Ovary (tissue), 9 donors: ENCODE data around the gene VPS16. TPM values are rescaled to one million over a fixed set of nuclear protein-coding genes. Genes with fewer than 3 reads are reported as not detected.

Experiments used
- DNase-seq, 5 donors: peaks; one replicate each; pipeline ENCODE4 v3.0.0-alpha.2; 2019 to 2020
- H3K27ac ChIP-seq, 2 donors: fragments of 200-600 bp; one replicate each; pipeline versions ENCODE4 v1.5.1 to v1.8.0; 2019 to 2022
- H3K27me3 ChIP-seq: fragments of 200-600 bp; one replicate; pipeline ENCODE4 v1.8.0; 2022
- H3K36me3 ChIP-seq: fragments of 200-600 bp; sonication (generic); one replicate; pipeline ENCODE4 v1.5.1; 2019
- H3K4me1 ChIP-seq: one replicate; pipeline ENCODE4 v1.8.1; 2013; ENCODE audit warnings: mild to moderate bottlenecking, moderate library complexity; ENCODE audit not compliant: insufficient read depth
- H3K4me3 ChIP-seq: fragments of 200-600 bp; sonication (generic); one replicate; pipeline ENCODE4 v1.5.1; 2017
- H3K9me3 ChIP-seq, 2 donors: fragments of 200-600 bp in 1 of 2; sonication (generic) in 1 of 2; one replicate each; pipeline versions ENCODE4 v1.5.1 to v1.8.1; 2013 to 2019; ENCODE audit warnings: mild to moderate bottlenecking in 1 of 2, moderate library complexity in 1 of 2
- EP300 ChIP-seq: sonication (generic); formaldehyde crosslinking; IDR thresholded peaks from one replicate; pipeline ENCODE4 v1.6.1; 2017; ENCODE audit warnings: antibody characterized with exemption
- POLR2A ChIP-seq: fragments of 450-650 bp; IDR thresholded peaks from one replicate; pipeline ENCODE4 v1.6.1; 2017; ENCODE audit warnings: antibody characterized with exemption, mild to moderate bottlenecking, moderate library complexity
- WGBS, 3 donors: extraction: QIAGEN DNeasy Blood & Tissue Kit in 1 of 3; methylation state at CpG; one replicate each; pipeline versions ENCODE4 v1.1.5 to v1.1.7; 2013 to 2017; 5-methylcytosine and 5-hydroxymethylcytosine counted together
- intact Hi-C, 4 donors: fragments of 100-400 bp; cut with DNase I; formaldehyde crosslinking; loops; one replicate each; pipeline versions ENCODE4 v1.11.0 to v1.15.1; 2022 to 2023
- polyA plus RNA-seq, 2 donors: library from polyadenylated mRNA; stranded (reverse); fragments of 200-250 nt in 1 of 2; fragments of 350-450 nt in 1 of 2; fragmentation: Illumina TruSeq in 1 of 2; extraction: RNeasy Lipid Tissue Mini Kit (QIAGEN cat#74804) in 1 of 2; gene quantifications; one replicate each; pipeline ENCODE4 v1.2.3, GENCODE V29; 2013 to 2014
- total RNA-seq, 7 donors: library from RNA; depleted of rRNA in 2 of 7; stranded (reverse); fragments of >200 nt in 2 of 7; fragmentation: NEBNext Ultra II Directional in 3 of 7; extraction: Animal tissue kit (Norgen Biotek cat#: 25700) in 3 of 7; gene quantifications; one replicate each; pipeline versions ENCODE4 v1.1.0 to v1.2.4, GENCODE V29; 2016 to 2023
- TF ChIP-seq, protein P1 (sequence below), 3 donors: fragments of 450-650 bp in 2 of 3; fragments of 200-600 bp in 1 of 3; IDR thresholded peaks; one replicate each; pipeline versions ENCODE4 v1.5.1 to v1.8.0; 2016 to 2022; ENCODE audit warnings: antibody characterized with exemption in 3 of 3, mild to moderate bottlenecking in 1 of 3
- donor health status: DM: no; HTN: no; CAD: no; lungs with moderate emphysema.
- donor health status: DM: no; HTN: no; CAD: no.
- donor health status: Bipolar disorder and iron deficiency.
- donor health status: DM: yes; HTN: yes; CAD: no.
- donor health status: DM: no; HTN: no; CAD: no.
- donor health status: DM: yes; HTN: yes; CAD: no.

Gene VPS16
- total and polyA plus RNA-seq, 9 donors, result 15.6 to 44.1 (median 31.0) TPM

DNA sequence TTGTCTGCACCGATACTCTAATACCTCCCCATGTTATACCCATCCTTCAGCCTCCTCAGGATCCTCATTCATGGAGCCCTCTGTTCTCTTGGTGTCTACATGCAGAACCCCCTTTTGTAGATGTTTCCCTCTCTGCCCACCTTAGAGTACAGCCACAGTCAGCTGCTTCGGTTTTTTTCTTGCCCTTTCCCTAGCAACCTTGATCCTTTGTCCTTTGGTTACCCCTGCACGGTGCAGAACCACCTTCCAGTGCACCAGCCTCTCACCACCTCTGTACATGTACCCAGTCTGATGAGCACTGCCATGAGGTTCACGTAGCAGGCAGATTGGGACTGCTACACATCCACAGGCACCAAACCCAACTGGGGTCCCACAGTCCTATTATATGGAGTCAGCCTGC, 7.3 kb downstream of the VPS16 start:
- TF ChIP-seq, protein P1, sequence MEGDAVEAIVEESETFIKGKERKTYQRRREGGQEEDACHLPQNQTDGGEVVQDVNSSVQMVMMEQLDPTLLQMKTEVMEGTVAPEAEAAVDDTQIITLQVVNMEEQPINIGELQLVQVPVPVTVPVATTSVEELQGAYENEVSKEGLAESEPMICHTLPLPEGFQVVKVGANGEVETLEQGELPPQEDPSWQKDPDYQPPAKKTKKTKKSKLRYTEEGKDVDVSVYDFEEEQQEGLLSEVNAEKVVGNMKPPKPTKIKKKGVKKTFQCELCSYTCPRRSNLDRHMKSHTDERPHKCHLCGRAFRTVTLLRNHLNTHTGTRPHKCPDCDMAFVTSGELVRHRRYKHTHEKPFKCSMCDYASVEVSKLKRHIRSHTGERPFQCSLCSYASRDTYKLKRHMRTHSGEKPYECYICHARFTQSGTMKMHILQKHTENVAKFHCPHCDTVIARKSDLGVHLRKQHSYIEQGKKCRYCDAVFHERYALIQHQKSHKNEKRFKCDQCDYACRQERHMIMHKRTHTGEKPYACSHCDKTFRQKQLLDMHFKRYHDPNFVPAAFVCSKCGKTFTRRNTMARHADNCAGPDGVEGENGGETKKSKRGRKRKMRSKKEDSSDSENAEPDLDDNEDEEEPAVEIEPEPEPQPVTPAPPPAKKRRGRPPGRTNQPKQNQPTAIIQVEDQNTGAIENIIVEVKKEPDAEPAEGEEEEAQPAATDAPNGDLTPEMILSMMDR (IDR thresholded peaks at IDR 0.05), result no peak
- TF ChIP-seq POLR2A (no peak), EP300 (no peak)
- DNase-seq, result no peak
- 88 to 92% (median 91%) methylated on average over 4 of the region's 4 CpGs for WGBS, 3 donors
- Histone ChIP-seq H3K36me3 (no peaks in the 10 kb centered on the region), H3K4me1 (no peaks in the 10 kb centered on the region), H3K9me3 (no peaks in the 10 kb centered on the region), H3K4me3 (no peak overlapping the region), H3K27ac (no peak overlapping the region), H3K27me3 (no peaks in the 10 kb centered on the region)
- intact Hi-C loops, result loop anchor here in 1 of 4 donors (10.0 kb wide), 1 partner anchor 153 kb away; the partner anchor contains the start of gene EBF4

DNA sequence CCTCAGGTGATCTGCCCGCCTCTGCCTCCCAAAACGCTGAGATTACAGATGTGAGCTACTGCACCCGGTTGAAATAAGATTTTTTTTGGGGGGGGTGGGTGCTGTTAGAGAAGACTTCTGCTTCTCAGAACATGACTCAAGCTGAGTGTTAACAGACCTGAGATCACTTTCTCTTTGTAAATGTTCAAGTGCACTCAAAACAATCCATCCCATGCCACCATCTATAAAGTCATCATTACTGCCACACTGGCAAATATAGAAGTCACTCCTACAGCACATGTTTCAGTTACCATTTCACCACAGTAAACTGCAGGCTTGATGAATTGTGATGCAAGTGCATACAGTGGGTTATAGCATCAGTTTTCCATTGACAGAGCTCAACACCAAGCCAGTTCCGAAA, 9.0 kb downstream of the VPS16 start:
- TF ChIP-seq POLR2A (no peak), EP300 (no peak)
- TF ChIP-seq, protein P1 (IDR thresholded peaks at IDR 0.05), result no peak
- intact Hi-C loops, result loop anchor here in 1 of 4 donors (10.0 kb wide), 1 partner anchor 155 kb away; the partner anchor contains the start of gene EBF4
- Histone ChIP-seq H3K9me3 (no peaks in the 10 kb centered on the region), H3K4me1 (no peaks in the 10 kb centered on the region), H3K4me3 (no peak overlapping the region), H3K36me3 (no peaks in the 10 kb centered on the region), H3K27me3 (no peaks in the 10 kb centered on the region), H3K27ac (no peak overlapping the region)
- no peak for DNase-seq
- WGBS, 3 donors, result 86 to 88% (median 87%) methylated on average over 4 of the region's 4 CpGs

DNA sequence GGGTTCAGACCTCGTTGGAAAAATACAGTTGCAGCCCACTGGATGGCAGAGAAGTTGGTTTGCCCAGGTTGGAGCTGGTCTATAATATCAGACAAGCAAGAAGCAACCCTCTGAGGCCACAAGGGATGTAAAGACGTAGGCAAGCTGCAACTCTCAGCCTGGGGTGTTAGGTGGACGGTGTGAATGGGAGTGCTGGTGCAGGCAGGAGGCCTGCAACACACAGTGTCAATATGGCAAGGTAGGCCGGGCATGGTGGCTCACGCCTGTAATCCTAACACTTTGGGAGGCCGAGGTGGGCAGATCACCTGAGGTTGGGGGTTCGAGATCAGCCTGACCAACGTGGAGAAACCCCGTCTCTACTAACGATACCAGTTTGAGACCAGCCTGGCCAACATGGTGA, 10.5 kb downstream of the VPS16 start:
- Histone ChIP-seq H3K4me1 (no peaks in the 10 kb centered on the region), H3K9me3 (no peaks in the 10 kb centered on the region), H3K27ac (no peak overlapping the region), H3K36me3 (no peaks in the 10 kb centered on the region), H3K4me3 (no peak overlapping the region), H3K27me3 (no peaks in the 10 kb centered on the region)
- DNase-seq, result no peak
- intact Hi-C loops, result loop anchor here in 2 of 4 donors (5.0 to 10.0 kb wide), 2 partner anchors 94 to 156 kb away; partner anchors contain the start of gene EBF4 (in 1 of the 2)
- WGBS, 3 donors, result 93 to 94% (median 93%) methylated on average over 10 of the region's 10 CpGs
- TF ChIP-seq, protein P1 (IDR thresholded peaks at IDR 0.05), result no peak
- TF ChIP-seq EP300 (no peak), POLR2A (no peak)

DNA sequence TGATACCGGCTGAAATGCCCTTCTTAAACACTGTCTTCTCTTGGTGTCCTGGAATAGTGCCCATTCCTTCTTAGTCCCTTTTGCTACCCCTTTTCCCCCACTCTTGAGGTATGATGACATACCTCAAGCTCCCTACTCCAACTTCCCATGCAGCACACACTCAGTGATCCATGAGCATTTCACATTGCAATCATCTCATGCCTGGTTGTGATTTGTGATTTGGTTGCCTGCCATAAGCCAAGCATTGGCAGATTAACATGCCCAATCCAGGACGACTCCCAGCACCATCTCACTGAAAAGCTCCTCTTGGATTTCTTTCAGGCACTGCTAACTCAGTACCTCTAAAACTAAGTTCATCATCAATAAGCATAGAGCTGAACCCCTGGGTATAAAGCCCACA, 18.0 kb downstream of the VPS16 start:
- Histone ChIP-seq H3K27ac (no peak overlapping the region), H3K27me3 (no peaks in the 10 kb centered on the region), H3K36me3 (no peaks in the 10 kb centered on the region), H3K9me3 (no peaks in the 10 kb centered on the region), H3K4me1 (peaks cover 2% of the 10 kb centered on the region), H3K4me3 (no peak overlapping the region)
- DNase-seq, result no peak
- intact Hi-C loops, result loop anchor here in 1 of 4 donors (10.0 kb wide), 1 partner anchor 164 kb away; the partner anchor contains the start of gene EBF4
- no peak for TF ChIP-seq POLR2A
- TF ChIP-seq EP300, result no peak
- TF ChIP-seq, protein P1 (IDR thresholded peaks at IDR 0.05), result no peak
- 82 to 92% (median 91%) methylated on average over 2 of the region's 2 CpGs for WGBS, 3 donors
